OCI-LY3 (cell line): ENCODE results near the gene ARMH4.

ENCODE experiments used
- H2AFZ ChIP-seq: fragments of 200-600, 300-600 bp; shearing (Covaris generic); 2 replicates; pipeline ENCODE4 v1.6.0; 2014; ENCODE audit warnings: antibody characterized with exemption, low read depth, low read length
- H3K27ac ChIP-seq: fragments of 200-600, 300-600 bp; sonication (generic); 2 replicates; pipeline ENCODE4 v1.5.1; 2014; ENCODE audit warnings: mild to moderate bottlenecking, low read length, moderate library complexity, mixed read lengths
- H3K27me3 ChIP-seq: fragments of 200-600, 300-600 bp; sonication (generic); 2 replicates; pipeline ENCODE4 v1.6.1; 2014; ENCODE audit warnings: low read depth, low read length, mixed read lengths
- H3K36me3 ChIP-seq: fragments of 200-600, 300-600 bp; sonication (generic); replicated peaks from 2 replicates; pipeline ENCODE3; 2014; ENCODE audit warnings: low read depth, low read length, mixed read lengths
- H3K4me1 ChIP-seq: fragments of 300-600, 200-600 bp; sonication (generic); 2 replicates; pipeline ENCODE4 v1.6.1; 2014; ENCODE audit warnings: low read length, mixed read lengths
- H3K4me2 ChIP-seq: fragments of 200-600, 300-600 bp; sonication (generic); 2 replicates; pipeline ENCODE4 v1.6.1; 2014; ENCODE audit warnings: low read length, mixed read lengths
- H3K4me3 ChIP-seq: fragments of 300-600, 200-600 bp; sonication (generic); 2 replicates; pipeline ENCODE4 v1.5.1; 2014; ENCODE audit warnings: antibody characterized with exemption, mild to moderate bottlenecking, low read length, moderate library complexity
- H3K79me2 ChIP-seq: fragments of 300-600, 200-600 bp; shearing (Covaris generic); 2 replicates; pipeline ENCODE4 v1.6.1; 2014; ENCODE audit warnings: mild to moderate bottlenecking, low read length, mixed read lengths
- H3K9ac ChIP-seq: fragments of 300-600, 200-600 bp; shearing (Covaris generic); 2 replicates; pipeline ENCODE4 v1.6.0; 2014; ENCODE audit warnings: mild to moderate bottlenecking, low read length, moderate library complexity
- H3K9me3 ChIP-seq: fragments of 200-600, 300-600 bp; shearing (Covaris generic); 2 replicates; pipeline ENCODE4 v1.6.1; 2014; ENCODE audit warnings: low read length, mixed read lengths; ENCODE audit not compliant: insufficient read depth
- H4K20me1 ChIP-seq: fragments of 200-600, 300-600 bp; sonication (generic); 2 replicates; pipeline ENCODE4 v1.6.1; 2016; ENCODE audit warnings: low read length, mixed read lengths; ENCODE audit not compliant: insufficient read depth
- CTCF ChIP-seq: fragments of 200-600, 300-600 bp; sonication (generic); IDR thresholded peaks from 2 replicates; pipeline ENCODE4 v1.5.1; 2014; ENCODE audit warnings: antibody characterized with exemption, low read length, low read depth
- EZH2phosphoT487 ChIP-seq: fragments of 200-600 bp; shearing (Covaris generic); IDR thresholded peaks from 2 replicates; pipeline ENCODE4 v1.6.1; 2018; ENCODE audit warnings: antibody characterized with exemption, mixed run types, low read depth

The ARMH4 gene

GRCh38 chr14:58068306-58068705, 83.7 kb downstream of the ARMH4 start:
- Histone ChIP-seq H3K9me3 (no peaks in the 10 kb centered on the region), H3K79me2 (no peaks in the 10 kb centered on the region), H3K36me3 (no peaks in the 10 kb centered on the region), H3K4me3 (no peak overlapping the region), H3K4me2 (no peak overlapping the region), H3K4me1 (no peaks in the 10 kb centered on the region; the same call in 1 of the 2 replicates), H2AFZ (no peak overlapping the region), H4K20me1 (no peaks in the 10 kb centered on the region), H3K27me3 (peaks cover 22% of the 10 kb centered on the region), H3K27ac (no peak overlapping the region), H3K9ac (no peak overlapping the region)
- TF ChIP-seq EZH2phosphoT487 (no peak), CTCF (no peak)

- no peaks in the 10 kb centered on the region for H3K4me1 ChIP-seq
- H3K79me2 ChIP-seq = no peaks in the 10 kb centered on the region
- no peaks in the 10 kb centered on the region for H3K9me3 ChIP-seq
- H3K27me3 ChIP-seq = peaks cover 25% of the 10 kb centered on the region; the same call in 1 of the 2 replicates
- no peak overlapping the region for H3K9ac ChIP-seq
- no peaks in the 10 kb centered on the region for H3K36me3 ChIP-seq
- H3K4me2 ChIP-seq = no peak overlapping the region
- H2AFZ ChIP-seq = no peak overlapping the region
- TF ChIP-seq EZH2phosphoT487 = no peak
- no peak for TF ChIP-seq CTCF
- H4K20me1 ChIP-seq = no peaks in the 10 kb centered on the region
- H3K27ac ChIP-seq = no peak overlapping the region
- no peak overlapping the region for H3K4me3 ChIP-seq
These were observed 85.9 kb downstream of the ARMH4 start for GRCh38 chr14:58066115-58066514.

GRCh38 chr14:58061581-58061980, 90.4 kb downstream of the ARMH4 start:
- Histone ChIP-seq H3K27ac (no peak overlapping the region), H3K79me2 (no peaks in the 10 kb centered on the region), H3K36me3 (no peaks in the 10 kb centered on the region), H3K4me2 (no peak overlapping the region), H3K27me3 (peaks cover 40% of the 10 kb centered on the region), H4K20me1 (no peaks in the 10 kb centered on the region), H3K4me1 (no peaks in the 10 kb centered on the region), H3K9me3 (no peaks in the 10 kb centered on the region), H3K4me3 (no peak overlapping the region), H3K9ac (no peak overlapping the region), H2AFZ (no peak overlapping the region)
- TF ChIP-seq CTCF (no peak), EZH2phosphoT487 (no peak)

- H4K20me1 ChIP-seq = no peaks in the 10 kb centered on the region
- no peaks in the 10 kb centered on the region for H3K4me1 ChIP-seq
- no peak overlapping the region for H3K4me2 ChIP-seq
- H3K27me3 ChIP-seq = peaks cover 46% of the 10 kb centered on the region
- no peak overlapping the region for H3K27ac ChIP-seq
- H3K36me3 ChIP-seq = no peaks in the 10 kb centered on the region
- H3K9ac ChIP-seq = no peak overlapping the region
- H3K79me2 ChIP-seq = no peaks in the 10 kb centered on the region
- no peaks in the 10 kb centered on the region for H3K9me3 ChIP-seq
- TF ChIP-seq CTCF (no peak), EZH2phosphoT487 (no peak)
- H2AFZ ChIP-seq = no peak overlapping the region
- no peak overlapping the region for H3K4me3 ChIP-seq
These were observed 91.1 kb downstream of the ARMH4 start for GRCh38 chr14:58060898-58061297.
